IPS-18a (cell line): ENCODE measurements around the gene RASEF.

Source experiments
- H3K27ac ChIP-seq: one replicate; pipeline ENCODE4 v1.5.1; 2013; ENCODE audit warnings: low read length
- H3K27me3 ChIP-seq: one replicate; pipeline ENCODE4 v1.6.1; 2013; ENCODE audit warnings: mild to moderate bottlenecking, low read length; ENCODE audit not compliant: control insufficient read depth, insufficient read depth
- H3K36me3 ChIP-seq: one replicate; pipeline ENCODE4 v1.6.1; 2013; ENCODE audit warnings: low read depth, low read length; ENCODE audit not compliant: control insufficient read depth
- H3K4me1 ChIP-seq: one replicate; pipeline ENCODE4 v1.6.1; 2013; ENCODE audit warnings: low read depth, low read length; ENCODE audit not compliant: control insufficient read depth
- H3K4me3 ChIP-seq: one replicate; pipeline ENCODE4 v1.5.1; 2013; ENCODE audit warnings: low read length
- H3K9ac ChIP-seq: one replicate; pipeline ENCODE4 v1.6.1; 2013; ENCODE audit warnings: mild to moderate bottlenecking, low read length, moderate library complexity
- H3K9me3 ChIP-seq: one replicate; pipeline ENCODE4 v1.6.1; 2013; ENCODE audit warnings: low read depth, low read length; ENCODE audit not compliant: control insufficient read depth

The RASEF gene

DNA sequence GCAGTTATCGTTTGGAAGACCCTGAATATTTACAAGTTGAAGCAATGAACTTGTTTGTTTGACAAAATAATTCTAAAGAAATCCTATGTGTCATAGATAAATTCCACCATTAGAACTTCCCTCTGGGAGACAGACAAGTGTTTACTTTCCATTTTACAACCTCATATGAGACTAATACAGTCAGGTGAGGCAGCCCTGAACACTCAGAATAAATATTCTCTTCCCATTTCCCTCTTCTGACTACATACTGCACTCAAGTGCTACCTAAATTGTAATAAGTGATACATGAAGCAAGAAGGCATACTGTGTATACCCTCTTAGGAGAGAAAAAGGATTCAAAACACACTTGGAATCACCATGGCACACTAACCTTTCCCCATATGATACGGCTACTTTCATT, 6.8 kb downstream of the RASEF start:
- peaks cover 16% of the 10 kb centered on the region for H3K27me3 ChIP-seq
- no peak overlapping the region for H3K9ac ChIP-seq
- no peaks in the 10 kb centered on the region for H3K36me3 ChIP-seq
- H3K4me3 ChIP-seq = no peak overlapping the region
- no peaks in the 10 kb centered on the region for H3K4me1 ChIP-seq
- no peak overlapping the region for H3K27ac ChIP-seq
- no peaks in the 10 kb centered on the region for H3K9me3 ChIP-seq

DNA sequence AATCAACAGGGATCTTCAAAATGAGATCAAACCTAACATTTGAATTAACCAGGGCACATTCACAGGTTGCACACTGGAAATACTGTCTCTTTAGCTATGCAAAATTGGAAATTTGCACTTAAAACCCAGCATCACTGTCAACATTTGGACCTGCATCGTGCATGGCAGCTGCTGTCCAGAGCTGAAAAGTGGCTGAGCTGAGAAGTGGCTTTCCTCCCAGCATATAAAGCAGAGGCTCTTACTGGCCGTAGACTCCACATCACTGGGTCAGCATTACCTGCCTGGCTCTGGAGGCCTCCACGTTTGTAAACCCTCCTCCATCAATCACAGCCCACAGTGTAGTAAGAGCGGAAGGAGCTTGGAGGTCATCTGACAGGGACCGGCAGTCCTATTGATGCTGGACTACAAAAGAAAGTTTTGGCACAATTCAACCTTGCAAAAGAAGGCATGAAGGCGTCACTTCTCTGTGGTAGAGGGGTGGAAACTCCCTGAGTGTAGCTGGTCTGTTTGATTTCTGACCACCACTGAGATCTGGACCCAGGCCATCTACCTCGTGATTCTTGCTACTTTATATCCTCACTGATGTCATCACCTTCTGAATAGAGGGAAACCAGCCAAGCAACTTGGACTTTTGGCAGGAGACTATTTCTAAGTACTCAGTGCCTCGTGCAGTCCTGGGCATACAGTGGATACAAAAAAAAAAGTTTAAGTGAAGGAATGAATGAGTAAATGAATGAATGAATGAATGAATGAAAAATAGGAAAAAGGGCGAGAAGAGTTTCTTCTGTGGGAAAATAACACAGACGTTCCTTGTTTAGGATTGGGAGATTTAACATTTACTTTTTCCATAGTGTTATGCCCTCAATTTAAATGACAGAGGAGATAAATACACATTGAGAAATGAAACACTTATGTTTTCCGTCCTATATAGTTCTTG, 14.8 kb downstream of the RASEF start:
- H3K4me1 ChIP-seq = no peaks in the 10 kb centered on the region
- H3K36me3 ChIP-seq = no peaks in the 10 kb centered on the region
- no peaks in the 10 kb centered on the region for H3K9me3 ChIP-seq
- H3K27ac ChIP-seq = no peak overlapping the region
- no peak overlapping the region for H3K9ac ChIP-seq
- H3K27me3 ChIP-seq = no peaks in the 10 kb centered on the region
- no peak overlapping the region for H3K4me3 ChIP-seq

DNA sequence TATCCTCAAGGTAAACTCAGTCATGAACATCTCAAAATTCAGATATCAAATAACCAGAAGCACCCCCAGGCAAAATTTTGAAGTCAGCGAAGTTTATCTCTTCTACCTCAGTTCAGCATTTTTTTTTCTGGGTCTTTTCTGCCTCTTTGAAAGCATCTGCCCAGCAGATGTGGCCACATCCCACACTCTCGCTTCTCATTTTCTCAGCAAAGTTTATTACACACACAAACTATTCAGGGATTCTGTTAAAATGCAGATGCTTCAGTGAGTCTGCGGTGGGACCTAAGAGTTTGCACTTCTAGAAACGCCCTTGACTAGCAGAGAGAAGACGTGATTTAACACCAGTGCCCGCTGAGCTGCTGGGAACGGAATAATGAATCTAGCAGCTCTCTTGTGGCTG, 19.3 kb downstream of the RASEF start:
- H3K27ac ChIP-seq = no peak overlapping the region
- no peaks in the 10 kb centered on the region for H3K27me3 ChIP-seq
- H3K9me3 ChIP-seq = no peaks in the 10 kb centered on the region
- no peaks in the 10 kb centered on the region for H3K4me1 ChIP-seq
- H3K36me3 ChIP-seq = no peaks in the 10 kb centered on the region
- no peak overlapping the region for H3K9ac ChIP-seq
- no peak overlapping the region for H3K4me3 ChIP-seq

DNA sequence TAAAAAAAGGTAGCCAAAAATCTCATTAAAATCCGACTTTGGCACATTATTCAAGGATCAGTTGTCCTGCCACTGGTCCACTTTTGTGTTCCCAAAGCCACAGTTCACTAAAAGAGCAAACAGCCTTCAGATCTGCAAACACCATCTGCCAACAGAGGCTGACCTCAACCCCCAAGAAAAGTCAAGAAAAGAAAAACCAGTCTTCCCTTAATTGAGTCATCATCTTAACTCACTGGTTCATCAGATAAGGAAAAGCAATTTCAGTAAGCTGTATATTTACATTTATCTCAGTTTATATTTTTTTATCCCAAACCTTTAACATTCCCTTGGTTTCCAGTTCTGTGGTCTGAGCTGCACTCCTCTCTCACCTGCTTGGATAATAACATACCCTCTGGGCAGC, 21.2 kb downstream of the RASEF start:
- H3K9ac ChIP-seq = no peak overlapping the region
- no peak overlapping the region for H3K27ac ChIP-seq
- no peaks in the 10 kb centered on the region for H3K36me3 ChIP-seq
- no peaks in the 10 kb centered on the region for H3K27me3 ChIP-seq
- H3K4me1 ChIP-seq = no peaks in the 10 kb centered on the region
- H3K9me3 ChIP-seq = no peaks in the 10 kb centered on the region
- H3K4me3 ChIP-seq = no peak overlapping the region

DNA sequence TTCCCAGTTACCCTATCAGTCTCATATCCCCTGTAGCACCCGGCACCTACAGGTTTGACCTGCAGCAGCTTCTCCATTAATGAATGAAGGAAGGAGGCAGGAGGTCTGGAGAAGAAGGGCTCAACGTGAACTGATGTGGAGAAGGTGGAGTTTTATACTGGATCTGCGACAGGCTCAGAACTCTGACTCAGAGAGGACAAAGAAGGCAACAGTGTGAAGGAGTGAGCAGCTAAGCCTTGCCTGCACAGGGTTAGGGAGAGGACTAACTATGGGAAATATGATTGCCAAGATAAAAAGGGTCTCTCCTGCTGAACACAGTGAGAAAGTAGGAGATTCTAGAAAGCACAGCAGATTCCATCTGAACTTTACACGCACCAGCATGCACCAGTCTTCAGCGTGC, 23.6 kb downstream of the RASEF start:
- Histone ChIP-seq H3K4me1 (no peaks in the 10 kb centered on the region), H3K9ac (no peak overlapping the region), H3K36me3 (no peaks in the 10 kb centered on the region), H3K4me3 (no peak overlapping the region), H3K9me3 (no peaks in the 10 kb centered on the region), H3K27ac (no peak overlapping the region), H3K27me3 (no peaks in the 10 kb centered on the region)

DNA sequence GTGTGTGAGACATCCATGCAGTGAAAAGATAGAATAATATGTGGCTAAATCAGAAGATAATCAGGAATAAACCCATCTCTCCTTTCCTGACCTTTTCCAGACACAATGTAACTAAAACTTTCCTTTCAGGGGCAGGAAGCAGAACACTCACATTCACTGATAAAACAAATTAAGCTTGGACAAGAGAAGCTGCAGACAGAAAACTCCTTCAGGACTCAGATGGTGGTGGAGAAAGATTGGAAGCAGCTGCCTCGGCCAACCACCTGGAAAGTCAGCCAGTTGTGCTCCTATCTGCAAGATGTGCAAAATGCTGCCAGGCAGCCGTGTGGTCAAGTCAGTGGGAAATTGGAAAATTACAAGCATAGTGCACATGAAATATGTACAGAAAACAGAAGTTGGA, 26.9 kb downstream of the RASEF start:
- Histone ChIP-seq H3K4me1 (no peaks in the 10 kb centered on the region), H3K27me3 (no peaks in the 10 kb centered on the region), H3K9me3 (no peaks in the 10 kb centered on the region), H3K9ac (no peak overlapping the region), H3K4me3 (no peak overlapping the region), H3K27ac (no peak overlapping the region), H3K36me3 (no peaks in the 10 kb centered on the region)

DNA sequence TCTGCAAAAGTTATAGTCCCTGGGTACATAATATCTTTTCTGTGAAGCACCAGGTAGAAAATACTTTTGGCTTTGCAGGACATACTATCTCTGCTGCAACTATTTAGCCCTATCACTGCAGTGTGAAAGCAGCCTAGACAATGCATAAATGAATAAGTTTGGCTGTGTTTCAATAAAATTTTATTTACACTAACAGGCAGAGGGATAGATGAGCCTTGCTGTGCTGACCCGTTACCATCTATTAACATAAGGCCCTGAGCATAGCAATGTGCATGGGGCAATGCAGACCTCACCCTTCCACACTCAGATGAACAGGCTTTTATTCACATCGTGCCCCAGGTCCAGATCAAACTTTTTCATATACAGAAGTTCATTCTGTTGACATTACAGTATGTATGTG, 27.8 kb downstream of the RASEF start:
- H3K4me1 ChIP-seq = no peaks in the 10 kb centered on the region
- H3K9ac ChIP-seq = no peak overlapping the region
- H3K27me3 ChIP-seq = no peaks in the 10 kb centered on the region
- H3K36me3 ChIP-seq = no peaks in the 10 kb centered on the region
- no peak overlapping the region for H3K4me3 ChIP-seq
- H3K27ac ChIP-seq = no peak overlapping the region
- no peaks in the 10 kb centered on the region for H3K9me3 ChIP-seq

DNA sequence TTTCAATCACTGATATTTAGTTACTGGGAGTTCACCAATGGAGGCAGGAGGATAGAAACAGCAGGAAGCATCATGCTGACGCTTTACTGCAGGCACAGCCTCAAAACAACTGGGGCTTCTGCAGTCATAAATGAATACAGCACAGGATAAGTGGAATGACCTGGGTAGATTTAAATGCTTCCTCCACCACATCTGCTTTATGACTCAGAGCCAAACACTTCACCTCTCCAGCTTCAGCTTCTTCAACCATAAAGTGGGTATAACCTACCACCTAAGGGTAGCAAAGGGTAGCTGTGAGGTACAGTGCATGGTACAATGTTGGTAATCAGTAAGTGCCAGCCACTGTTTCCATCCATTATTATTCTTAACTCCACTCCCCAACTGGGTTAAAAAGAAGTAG, 28.4 kb downstream of the RASEF start:
- no peaks in the 10 kb centered on the region for H3K36me3 ChIP-seq
- H3K27me3 ChIP-seq = no peaks in the 10 kb centered on the region
- H3K27ac ChIP-seq = no peak overlapping the region
- no peaks in the 10 kb centered on the region for H3K4me1 ChIP-seq
- no peak overlapping the region for H3K9ac ChIP-seq
- H3K9me3 ChIP-seq = no peaks in the 10 kb centered on the region
- H3K4me3 ChIP-seq = no peak overlapping the region

DNA sequence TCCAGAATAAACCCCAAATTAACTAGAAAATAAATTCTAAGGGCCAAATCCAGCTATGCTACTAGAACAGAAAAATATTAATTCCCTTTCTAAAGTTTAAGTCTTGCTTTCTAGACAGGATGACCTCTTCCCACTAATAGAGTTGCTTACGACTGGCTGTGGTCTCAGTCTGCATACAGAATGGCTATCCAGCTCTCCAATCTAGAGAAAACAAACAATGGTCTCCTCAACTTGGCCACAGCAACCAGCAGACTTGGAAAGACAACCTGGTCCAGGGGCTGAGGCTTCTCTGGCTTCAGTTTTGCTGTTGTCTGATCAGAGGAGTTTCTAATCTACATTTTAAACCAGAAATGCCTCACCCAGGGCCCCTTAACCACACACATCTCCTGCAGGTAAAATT, 28.9 kb downstream of the RASEF start:
- Histone ChIP-seq H3K27me3 (no peaks in the 10 kb centered on the region), H3K4me3 (no peak overlapping the region), H3K9ac (no peak overlapping the region), H3K36me3 (no peaks in the 10 kb centered on the region), H3K4me1 (no peaks in the 10 kb centered on the region), H3K27ac (no peak overlapping the region), H3K9me3 (no peaks in the 10 kb centered on the region)

DNA sequence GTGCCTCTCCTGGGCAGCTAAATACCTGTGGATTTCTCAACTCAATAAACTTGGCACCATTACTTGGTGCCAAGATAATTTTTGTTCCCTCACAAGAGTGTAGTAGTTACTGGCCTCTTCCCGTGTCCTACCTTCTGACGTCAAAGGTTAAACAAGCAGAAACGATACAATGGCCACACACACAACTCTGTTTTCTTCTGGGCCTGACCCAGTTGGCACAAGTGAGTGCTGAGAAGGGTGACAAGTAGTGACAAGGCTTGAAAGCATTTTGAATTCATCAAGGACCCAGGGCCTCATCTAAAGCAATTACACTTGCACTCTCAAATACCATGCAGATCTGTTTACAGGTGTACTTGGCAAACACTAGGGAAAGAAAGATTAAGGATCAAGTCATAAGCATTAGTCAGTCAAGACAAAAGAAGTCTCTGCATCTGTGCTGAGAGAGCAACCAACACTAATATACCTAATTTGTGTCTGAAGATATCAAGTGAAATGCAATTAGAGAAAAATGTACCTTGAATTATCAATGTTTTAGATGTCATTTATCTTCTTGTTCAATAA, 30.8 kb downstream of the RASEF start:
- H3K27me3 ChIP-seq = no peaks in the 10 kb centered on the region
- no peaks in the 10 kb centered on the region for H3K9me3 ChIP-seq
- no peak overlapping the region for H3K27ac ChIP-seq
- no peak overlapping the region for H3K9ac ChIP-seq
- no peaks in the 10 kb centered on the region for H3K4me1 ChIP-seq
- no peaks in the 10 kb centered on the region for H3K36me3 ChIP-seq
- H3K4me3 ChIP-seq = no peak overlapping the region

DNA sequence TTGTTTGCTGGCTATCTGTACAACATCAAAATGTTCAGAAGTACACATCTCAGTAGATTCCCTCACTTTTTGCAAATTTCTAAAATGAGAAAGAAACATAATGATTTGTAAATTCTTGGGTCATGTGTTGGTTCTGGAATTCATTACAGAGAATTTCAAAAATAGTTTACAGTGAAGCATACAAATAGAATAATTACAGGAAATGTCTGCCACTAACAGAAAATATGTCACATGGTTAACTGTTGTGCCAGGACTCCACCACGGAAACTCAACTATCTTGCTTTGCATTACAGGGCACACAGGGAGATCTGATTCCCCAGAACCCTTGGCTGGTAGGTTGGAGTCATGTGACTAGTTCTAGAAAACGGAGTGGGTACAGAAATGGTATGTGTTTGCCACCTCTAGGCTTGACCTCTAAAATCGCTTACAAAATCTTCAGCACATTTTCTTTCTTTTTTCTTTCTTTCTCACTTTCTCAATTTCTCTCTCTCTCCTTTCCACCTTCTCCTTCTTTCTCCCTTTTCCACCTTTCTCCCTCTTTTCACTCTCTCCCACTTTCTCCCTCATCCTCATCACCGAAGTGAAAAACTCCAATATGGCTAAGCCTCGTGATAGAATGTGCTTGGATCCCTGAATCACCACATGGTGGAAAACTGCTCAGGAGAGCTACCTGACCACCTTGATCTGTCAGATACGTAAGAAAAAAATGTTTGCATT, 32.4 kb downstream of the RASEF start:
- no peaks in the 10 kb centered on the region for H3K9me3 ChIP-seq
- no peaks in the 10 kb centered on the region for H3K4me1 ChIP-seq
- no peak overlapping the region for H3K9ac ChIP-seq
- H3K27ac ChIP-seq = no peak overlapping the region
- H3K4me3 ChIP-seq = no peak overlapping the region
- H3K36me3 ChIP-seq = no peaks in the 10 kb centered on the region
- H3K27me3 ChIP-seq = no peaks in the 10 kb centered on the region
